Right renal pelvis (tissue), 4 donors: ENCODE results near the gene OR2AP1. TPM values are rescaled to one million over a fixed set of nuclear protein-coding genes. Genes with fewer than 3 reads are reported as not detected.
"Not testable (repeated sequence)": the region's sequence is repeated elsewhere in the genome, so short reads cannot be mapped to it uniquely, and the experiment has no call there.

Source experiments
- DNase-seq, 4 donors: peaks; one replicate each; pipeline ENCODE4 v3.0.0-alpha.2; 2013; ENCODE audit warnings: low read depth in 4 of 4, low spot score in 3 of 4, missing footprints in 1 of 4
- polyA plus RNA-seq, 4 donors: library from polyadenylated mRNA; unstranded; fragments of 120-200 nt; gene quantifications; one replicate each; pipeline ENCODE4 v1.2.1, GENCODE V29; 2013; ENCODE audit not compliant: insufficient read length in 4 of 4

OR2AP1 gene
- under 1 TPM in 1 of 4 donors, not detected in 3; 0.04 TPM for polyA plus RNA-seq

- no peak for DNase-seq
Observed at GRCh38 chr12:55572168-55572567, at the start of gene OR2AP1. OR2AP1 (plus strand) TSS chr12:55572468; CDS start chr12:55574415, 1,947 bp downstream.

DNA sequence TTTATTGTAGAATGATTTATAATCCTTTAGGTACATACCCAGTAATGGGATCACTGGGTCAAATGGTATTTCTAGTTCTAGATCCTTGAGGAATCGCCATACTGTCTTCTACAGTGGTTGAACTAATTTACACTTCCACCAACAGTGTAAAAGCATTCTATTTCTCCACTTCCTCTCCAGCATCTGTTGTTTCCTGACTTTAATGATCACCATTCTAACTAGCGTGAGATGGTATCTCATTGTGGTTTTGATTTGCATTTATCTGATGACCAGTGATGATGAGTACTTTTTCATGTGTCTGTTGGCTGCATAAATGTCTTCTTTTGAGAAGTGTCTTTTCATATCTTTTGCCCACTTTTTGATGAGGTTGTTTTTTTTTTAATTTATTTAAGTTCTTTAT is 24.0 kb upstream of the OR2AP1 start:
- not testable (repeated sequence) for DNase-seq

DNA sequence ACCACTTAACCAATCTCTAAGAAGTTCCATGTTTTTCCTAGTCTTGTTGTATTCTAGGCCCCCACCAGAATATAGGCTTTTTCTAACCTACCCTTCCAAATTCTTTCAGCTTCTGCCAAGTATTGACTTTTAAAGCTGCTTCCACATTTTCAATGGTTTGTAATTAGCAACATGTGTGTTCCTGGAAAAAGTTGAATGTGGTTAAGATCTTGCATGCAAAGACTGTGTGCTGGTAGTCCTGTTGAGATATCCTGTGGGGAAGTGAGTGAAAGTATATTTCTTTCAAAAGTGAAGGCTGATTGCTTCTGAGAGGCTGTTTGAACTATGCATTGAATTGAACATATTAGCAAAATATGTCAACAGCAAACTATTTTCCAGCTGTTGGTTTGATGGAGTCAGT is 23.5 kb upstream of the OR2AP1 start:
- DNase-seq = no peak

DNA sequence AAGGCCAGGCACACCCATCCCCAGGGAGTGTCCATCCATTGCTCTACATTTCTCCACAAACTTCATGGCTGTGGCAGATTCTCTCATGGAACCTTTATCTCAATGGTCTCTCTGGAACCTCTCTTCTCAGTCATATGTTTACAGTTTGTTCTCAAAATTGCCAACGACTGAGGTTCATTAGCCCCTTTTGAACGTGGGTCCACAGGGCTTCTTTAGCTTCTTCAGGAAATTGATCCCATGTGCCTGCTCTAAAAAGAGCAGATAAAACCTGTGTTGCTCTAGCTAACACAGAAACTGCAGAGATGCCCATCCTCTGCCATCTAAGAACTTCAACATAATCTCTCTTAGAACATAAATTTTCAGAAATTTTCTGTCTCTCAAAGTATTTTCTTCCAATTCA is 23.0 kb upstream of the OR2AP1 start, which contains the start of gene OR6C4:
TSS of gene OR6C4 (plus strand) at position 301 of the 400 bp plus-strand sequence. CDS start 1,625 bp downstream, outside the sequence.
- DNase-seq = no peak

DNA sequence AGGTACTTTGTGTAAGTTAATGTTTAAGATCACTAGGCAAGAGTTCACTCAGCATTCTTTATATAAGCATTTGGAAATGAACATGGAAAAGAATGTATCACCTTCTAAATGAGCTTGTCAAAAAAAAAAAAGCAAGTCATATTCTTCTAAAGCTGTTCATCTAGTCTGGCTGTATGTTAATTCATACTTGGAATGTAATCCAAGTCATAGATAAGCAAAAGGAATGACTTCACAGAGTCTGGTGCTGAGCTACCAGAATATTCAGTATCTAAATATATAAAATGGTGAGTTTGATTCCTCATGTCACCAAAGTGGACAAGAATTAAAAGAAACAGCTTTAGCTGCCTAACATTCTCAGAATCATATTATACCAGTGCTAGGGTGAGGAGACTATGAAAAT is 18.0 kb upstream of the OR2AP1 start:
- DNase-seq = no peak

- not testable (repeated sequence) for DNase-seq
Observed at GRCh38 chr12:55570060-55570459, 2.2 kb upstream of the OR2AP1 start.

GRCh38 chr12:55570689-55571088 is 1.6 kb upstream of the OR2AP1 start:
- DNase-seq = not testable (repeated sequence)

- no peak for DNase-seq
Observed at GRCh38 chr12:55582066-55582465, 9.8 kb downstream of the OR2AP1 start.

DNA sequence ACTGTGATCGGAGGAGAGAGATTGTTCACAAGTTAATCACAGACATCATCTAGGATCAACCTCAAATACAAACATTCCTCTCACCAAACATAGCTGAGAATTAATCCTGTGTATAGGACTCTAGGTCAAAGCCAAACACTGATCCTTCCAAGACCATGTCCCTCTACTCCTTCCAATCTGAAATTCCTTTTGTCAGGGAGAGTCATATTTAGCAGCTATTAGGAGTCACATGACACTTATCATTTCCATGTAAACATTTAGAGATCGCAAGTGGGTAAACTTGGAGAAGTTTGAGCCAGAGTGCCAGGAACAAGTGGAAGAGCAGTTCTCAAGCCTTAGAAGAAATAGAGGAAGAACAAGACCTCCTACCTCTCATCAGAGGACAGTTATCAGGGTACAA is 13.5 kb downstream of the OR2AP1 start:
- DNase-seq = no peak

DNA sequence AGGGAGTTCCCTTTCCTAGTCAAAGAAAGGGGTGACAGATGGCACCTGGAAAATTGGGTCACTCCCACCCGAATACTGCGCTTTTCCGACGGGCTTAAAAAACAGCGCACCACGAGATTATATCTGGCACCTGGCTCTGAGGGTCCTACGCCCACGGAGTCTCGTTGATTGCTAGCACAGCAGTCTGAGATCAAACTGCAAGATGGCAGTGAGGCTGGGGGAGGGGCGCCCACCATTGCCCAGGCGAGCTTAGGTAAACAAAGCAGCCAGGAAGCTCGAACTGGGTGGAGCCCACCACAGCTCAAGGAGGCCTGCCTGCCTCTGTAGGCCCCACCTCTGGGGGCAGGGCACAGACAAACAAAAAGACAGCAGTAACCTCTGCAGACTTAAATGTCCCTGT is 17.9 kb downstream of the OR2AP1 start:
- DNase-seq = not testable (repeated sequence)

- no peak for DNase-seq
Observed at GRCh38 chr12:55607821-55608594, 35.7 kb downstream of the OR2AP1 start.

DNA sequence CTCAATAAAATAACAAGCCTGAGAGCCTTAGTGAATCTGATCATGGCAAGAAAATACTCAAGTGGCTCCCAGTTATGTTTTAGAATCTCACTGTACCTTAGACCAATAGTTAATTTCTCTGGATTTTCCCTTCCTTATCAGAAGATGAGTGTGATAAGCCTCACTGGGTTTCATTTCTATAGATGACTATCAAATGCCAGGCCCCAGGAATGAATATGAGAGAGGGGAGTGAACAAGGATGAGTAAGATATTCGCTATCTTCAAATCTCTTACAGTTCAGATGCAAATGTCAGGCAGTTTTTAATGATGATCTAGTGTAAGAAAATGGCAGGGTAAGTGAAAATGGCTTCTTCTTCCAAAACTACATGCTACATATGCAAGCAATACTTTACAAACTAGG is 38.3 kb downstream of the OR2AP1 start:
- no peak for DNase-seq

GRCh38 chr12:55612646-55613045 is 40.4 kb downstream of the OR2AP1 start:
- DNase-seq = no peak

DNA sequence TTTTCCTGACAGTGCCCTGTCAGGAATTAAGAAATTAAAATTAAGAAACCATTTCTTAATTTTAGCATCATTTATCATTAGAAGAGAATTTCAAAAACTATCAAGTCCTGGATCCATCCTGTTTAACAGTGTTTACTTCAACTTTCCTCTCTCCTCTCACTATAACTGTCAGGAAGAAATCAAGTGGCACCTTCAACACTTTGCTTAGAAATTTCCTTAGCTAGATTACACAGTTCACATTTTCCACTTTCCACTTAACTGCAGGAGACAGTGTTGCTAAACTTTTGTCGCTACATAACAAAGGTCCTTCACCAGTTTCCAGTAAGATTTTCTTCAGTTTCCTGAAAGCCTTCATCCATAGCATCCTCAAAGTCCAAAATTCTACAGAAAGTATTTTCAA is 42.5 kb downstream of the OR2AP1 start:
- DNase-seq = no peak

GRCh38 chr12:55619354-55620138 is 47.3 kb downstream of the OR2AP1 start:
- DNase-seq = peak; percentile 86 to 91 (median 88)

DNA sequence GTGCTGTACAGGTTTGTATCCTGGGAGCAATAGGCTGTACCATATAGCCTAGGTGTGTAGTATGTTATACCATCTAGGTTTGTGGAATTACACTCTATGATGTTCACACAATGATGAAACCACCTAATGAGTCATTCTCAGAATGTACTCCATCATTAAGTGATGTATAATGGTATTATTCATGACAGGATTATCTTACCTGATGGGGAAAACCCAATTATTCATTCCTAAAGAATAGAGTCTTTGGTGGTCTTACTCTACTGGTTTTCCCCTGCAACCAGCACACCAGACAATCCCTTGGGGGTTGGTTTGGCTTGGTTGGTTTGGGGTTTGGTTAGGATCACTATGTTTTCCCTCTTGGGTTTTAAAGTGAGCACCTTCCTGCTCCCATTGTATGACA is 51.8 kb downstream of the OR2AP1 start:
- DNase-seq = no peak

Other genes starting within 250 kb of the OR2AP1 start
- not detected for gene OR6C3, start 241.7 kb upstream of the OR2AP1 start, polyA plus RNA-seq
- under 1 TPM in 1 of 4 donors, not detected in 3; 0.03 TPM for gene OR6C75, start 209.5 kb upstream of the OR2AP1 start, polyA plus RNA-seq
- gene OR6C65, start 171.9 kb upstream of the OR2AP1 start, polyA plus RNA-seq = not detected
- gene OR6C76, start 146.2 kb upstream of the OR2AP1 start, polyA plus RNA-seq = not detected
- not detected for gene OR6C2, start 128.4 kb upstream of the OR2AP1 start, polyA plus RNA-seq
- not detected for gene OR6C70, start 102.3 kb upstream of the OR2AP1 start, polyA plus RNA-seq
- gene OR6C68, start 80.1 kb upstream of the OR2AP1 start, polyA plus RNA-seq = not detected
- under 1 TPM in 1 of 4 donors, not detected in 3; 0.01 TPM for gene OR6C4, start 22.9 kb upstream of the OR2AP1 start, polyA plus RNA-seq
- gene OR10P1, start 64.4 kb downstream of the OR2AP1 start, polyA plus RNA-seq = not detected
- 10 to 100 TPM; 24.3 to 41.0 (median 29.2) TPM for gene ITGA7, start 135.4 kb downstream of the OR2AP1 start, polyA plus RNA-seq
- 100 to 1,000 TPM; 103 to 140 (median 113) TPM for gene BLOC1S1, start 143.6 kb downstream of the OR2AP1 start, polyA plus RNA-seq
- gene RDH5, start 147.9 kb downstream of the OR2AP1 start, polyA plus RNA-seq = 10 to 100 TPM; 21.5 to 29.6 (median 24.7) TPM
- 100 to 1,000 TPM; 674 to 736 (median 700) TPM for gene CD63, start 156.5 kb downstream of the OR2AP1 start, polyA plus RNA-seq
- 10 to 100 TPM; 22.3 to 25.2 (median 24.5) TPM for gene GDF11, start 170.7 kb downstream of the OR2AP1 start, polyA plus RNA-seq
- gene SARNP, start 245.3 kb downstream of the OR2AP1 start, polyA plus RNA-seq = 100 to 1,000 TPM; 115 to 128 (median 124) TPM
- gene ORMDL2, start 245.6 kb downstream of the OR2AP1 start, polyA plus RNA-seq = 10 to 100 TPM; 30.4 to 35.2 (median 32.6) TPM